Measurements from ENCODE around the gene CHPF2. TPM values are rescaled to one million over a fixed set of nuclear protein-coding genes. Genes with fewer than 3 reads are reported as not detected.

The CHPF2 gene
- polyA plus RNA-seq, 3 donors = 34.4 to 38.0 (median 36.0) TPM

DNA sequence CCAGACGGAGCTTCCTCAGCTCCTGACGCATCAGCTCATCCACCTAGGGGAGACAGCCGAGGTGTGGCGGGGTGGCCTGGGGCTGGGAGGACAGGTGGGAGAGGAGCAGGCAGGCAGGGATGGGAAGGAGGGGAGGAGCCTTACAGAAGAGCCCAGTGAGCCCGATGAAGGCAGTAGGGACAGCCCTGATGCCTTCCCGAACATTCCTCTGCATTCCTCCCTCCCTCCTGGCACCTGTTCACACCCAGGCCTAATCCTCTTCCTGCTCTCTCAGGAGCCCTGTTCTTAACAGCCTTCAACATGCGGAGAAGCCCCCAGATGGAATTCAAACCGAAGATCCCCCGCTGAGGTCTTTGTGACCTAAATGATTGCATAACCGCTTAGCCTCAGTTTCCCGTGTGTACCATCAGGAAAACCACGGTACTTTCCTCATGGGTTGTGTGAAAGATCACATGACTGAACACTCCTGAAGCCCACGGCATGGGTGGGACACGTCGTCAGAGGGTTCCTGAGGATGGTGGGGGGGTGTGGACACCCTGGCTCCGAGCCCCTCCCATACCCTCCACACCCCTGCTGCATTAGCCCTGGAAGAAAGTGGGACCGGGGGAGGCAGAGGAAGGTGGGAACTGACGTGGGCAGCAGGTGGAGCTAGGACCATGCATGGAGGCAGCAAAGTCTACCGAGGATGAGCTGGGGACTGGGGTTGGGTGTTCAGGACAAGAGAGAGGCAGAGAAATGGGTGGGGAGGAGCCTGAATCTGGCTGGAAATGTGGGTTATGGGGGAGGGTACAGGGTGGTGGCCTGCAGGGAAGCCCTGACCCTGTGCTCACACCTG, 36.5 kb upstream of the CHPF2 start:
- no peak for DNase-seq
- TF ChIP-seq, protein P1, sequence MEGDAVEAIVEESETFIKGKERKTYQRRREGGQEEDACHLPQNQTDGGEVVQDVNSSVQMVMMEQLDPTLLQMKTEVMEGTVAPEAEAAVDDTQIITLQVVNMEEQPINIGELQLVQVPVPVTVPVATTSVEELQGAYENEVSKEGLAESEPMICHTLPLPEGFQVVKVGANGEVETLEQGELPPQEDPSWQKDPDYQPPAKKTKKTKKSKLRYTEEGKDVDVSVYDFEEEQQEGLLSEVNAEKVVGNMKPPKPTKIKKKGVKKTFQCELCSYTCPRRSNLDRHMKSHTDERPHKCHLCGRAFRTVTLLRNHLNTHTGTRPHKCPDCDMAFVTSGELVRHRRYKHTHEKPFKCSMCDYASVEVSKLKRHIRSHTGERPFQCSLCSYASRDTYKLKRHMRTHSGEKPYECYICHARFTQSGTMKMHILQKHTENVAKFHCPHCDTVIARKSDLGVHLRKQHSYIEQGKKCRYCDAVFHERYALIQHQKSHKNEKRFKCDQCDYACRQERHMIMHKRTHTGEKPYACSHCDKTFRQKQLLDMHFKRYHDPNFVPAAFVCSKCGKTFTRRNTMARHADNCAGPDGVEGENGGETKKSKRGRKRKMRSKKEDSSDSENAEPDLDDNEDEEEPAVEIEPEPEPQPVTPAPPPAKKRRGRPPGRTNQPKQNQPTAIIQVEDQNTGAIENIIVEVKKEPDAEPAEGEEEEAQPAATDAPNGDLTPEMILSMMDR (IDR thresholded peaks at IDR 0.05) = no peak
- Histone ChIP-seq H3K27ac (ENCODE audit: low read depth in 1 of 2, low read length in 2 of 2) (no peak overlapping the region), H2AFZ (ENCODE audit: insufficient read depth, low read depth, low read length, poor library complexity, severe bottlenecking) (no peak overlapping the region), H3K4me2 (replicated peaks; ENCODE audit: extremely low read depth, low read length, poor library complexity, severe bottlenecking) (no peak overlapping the region), H3K9ac (ENCODE audit: insufficient read depth, low read length, poor library complexity, severe bottlenecking) (no peak overlapping the region), H3K36me3 (replicated peaks in 1 of 2; ENCODE audit: control insufficient read depth in 1 of 2, insufficient read depth in 2 of 2, low read length in 2 of 2) (no peaks in the 10 kb centered on the region), H3K27me3 (ENCODE audit: control insufficient read depth in 2 of 2, insufficient read depth in 2 of 2, low read length in 2 of 2) (no peaks in the 10 kb centered on the region), H3K4me1 (ENCODE audit: control insufficient read depth in 1 of 2, insufficient read depth in 2 of 2, low read length in 2 of 2) (no peaks in the 10 kb centered on the region), H3K9me3 (replicated peaks in 1 of 2; ENCODE audit: control insufficient read depth in 1 of 2, insufficient read depth in 1 of 2, low read length in 2 of 2) (no peaks in the 10 kb centered on the region), H3K79me2 (ENCODE audit: insufficient read depth, low read length) (no peaks in the 10 kb centered on the region), H3K4me3 (replicated peaks in 1 of 3; ENCODE audit: low read depth in 2 of 3, low read length in 3 of 3) (no peak overlapping the region), H4K20me1 (ENCODE audit: insufficient read depth, low read length) (no peaks in the 10 kb centered on the region)
- peaks cover 0 to 1% (median 0%) of the 10 kb centered on the region in 7 donors for H3K9me3 Mint-ChIP-seq
- no peaks in the 10 kb centered on the region for H3K36me3 Mint-ChIP-seq
- H3K4me3 Mint-ChIP-seq = no peak overlapping the region
- no peaks in the 10 kb centered on the region for H3K4me1 Mint-ChIP-seq
- intact Hi-C loops (cut with micrococcal nuclease) = no loop called here
- H3K27me3 Mint-ChIP-seq (ENCODE audit: low read depth in 3 of 3) = peaks cover 0 to 17% (median 8%) of the 10 kb centered on the region in 3 donors
- whole genome bisulfite sequencing (ENCODE audit: insufficient coverage) = 42% methylated on average over 10 of the region's 19 CpGs
- no peak overlapping the region for H3K27ac Mint-ChIP-seq

DNA sequence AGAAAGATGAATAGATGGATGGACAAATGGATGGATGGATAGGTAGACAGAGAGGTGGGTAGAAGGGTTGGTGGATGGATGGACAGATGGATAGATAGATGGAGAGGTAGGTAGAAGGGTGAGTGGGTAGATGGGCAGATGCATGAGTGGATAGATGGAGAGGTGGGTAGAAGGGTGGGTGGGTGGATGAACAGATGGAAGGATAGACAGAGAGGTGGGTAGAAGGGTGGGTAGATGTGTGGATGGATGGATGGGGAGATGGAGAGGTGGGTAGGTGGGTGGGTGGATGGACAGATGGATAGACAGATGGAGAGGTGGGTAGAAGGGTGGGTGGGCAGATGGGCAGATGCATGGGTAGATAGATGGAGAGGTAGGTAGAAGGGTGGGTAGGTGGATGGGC, 34.4 kb upstream of the CHPF2 start:
- Histone ChIP-seq H3K27me3 (ENCODE audit: control insufficient read depth in 2 of 2, insufficient read depth in 2 of 2, low read length in 2 of 2) (no peaks in the 10 kb centered on the region), H3K27ac (ENCODE audit: low read depth in 1 of 2, low read length in 2 of 2) (no peak overlapping the region), H3K4me3 (replicated peaks in 1 of 3; ENCODE audit: low read depth in 2 of 3, low read length in 3 of 3) (no peak overlapping the region), H3K79me2 (ENCODE audit: insufficient read depth, low read length) (no peaks in the 10 kb centered on the region), H3K9ac (ENCODE audit: insufficient read depth, low read length, poor library complexity, severe bottlenecking) (no peak overlapping the region), H3K9me3 (replicated peaks in 1 of 2; ENCODE audit: control insufficient read depth in 1 of 2, insufficient read depth in 1 of 2, low read length in 2 of 2) (no peaks in the 10 kb centered on the region), H4K20me1 (ENCODE audit: insufficient read depth, low read length) (no peaks in the 10 kb centered on the region), H3K4me1 (ENCODE audit: control insufficient read depth in 1 of 2, insufficient read depth in 2 of 2, low read length in 2 of 2) (no peaks in the 10 kb centered on the region), H3K4me2 (replicated peaks; ENCODE audit: extremely low read depth, low read length, poor library complexity, severe bottlenecking) (no peak overlapping the region), H2AFZ (ENCODE audit: insufficient read depth, low read depth, low read length, poor library complexity, severe bottlenecking) (no peak overlapping the region), H3K36me3 (replicated peaks in 1 of 2; ENCODE audit: control insufficient read depth in 1 of 2, insufficient read depth in 2 of 2, low read length in 2 of 2) (no peaks in the 10 kb centered on the region)
- Mint-ChIP-seq H3K27ac (no peak overlapping the region), H3K4me1 (no peaks in the 10 kb centered on the region), H3K27me3 (ENCODE audit: low read depth in 3 of 3) (peaks cover 4 to 24% (median 9%) of the 10 kb centered on the region in 3 donors), H3K9me3 (no peaks in the 10 kb centered on the region), H3K4me3 (no peak overlapping the region), H3K36me3 (no peaks in the 10 kb centered on the region)
- no peak for DNase-seq
- intact Hi-C loops (cut with micrococcal nuclease) = no loop called here
- TF ChIP-seq, protein P1 (IDR thresholded peaks at IDR 0.05) = no peak

Measured in CD14-positive monocyte (primary cell).